DMS153 treated with DMSO at 0.1 percent for 48 hours (cell line): ENCODE measurements around the gene SQOR.
"Not testable (repeated sequence)": the region's sequence is repeated elsewhere in the genome, so short reads cannot be mapped to it uniquely, and the experiment has no call there.

Source experiments
- DNase-seq: peaks from one replicate; lab custom pipeline; 2025; ENCODE audit not compliant: unreplicated experiment; lab: John Stamatoyannopoulos, UW

Gene SQOR

DNA sequence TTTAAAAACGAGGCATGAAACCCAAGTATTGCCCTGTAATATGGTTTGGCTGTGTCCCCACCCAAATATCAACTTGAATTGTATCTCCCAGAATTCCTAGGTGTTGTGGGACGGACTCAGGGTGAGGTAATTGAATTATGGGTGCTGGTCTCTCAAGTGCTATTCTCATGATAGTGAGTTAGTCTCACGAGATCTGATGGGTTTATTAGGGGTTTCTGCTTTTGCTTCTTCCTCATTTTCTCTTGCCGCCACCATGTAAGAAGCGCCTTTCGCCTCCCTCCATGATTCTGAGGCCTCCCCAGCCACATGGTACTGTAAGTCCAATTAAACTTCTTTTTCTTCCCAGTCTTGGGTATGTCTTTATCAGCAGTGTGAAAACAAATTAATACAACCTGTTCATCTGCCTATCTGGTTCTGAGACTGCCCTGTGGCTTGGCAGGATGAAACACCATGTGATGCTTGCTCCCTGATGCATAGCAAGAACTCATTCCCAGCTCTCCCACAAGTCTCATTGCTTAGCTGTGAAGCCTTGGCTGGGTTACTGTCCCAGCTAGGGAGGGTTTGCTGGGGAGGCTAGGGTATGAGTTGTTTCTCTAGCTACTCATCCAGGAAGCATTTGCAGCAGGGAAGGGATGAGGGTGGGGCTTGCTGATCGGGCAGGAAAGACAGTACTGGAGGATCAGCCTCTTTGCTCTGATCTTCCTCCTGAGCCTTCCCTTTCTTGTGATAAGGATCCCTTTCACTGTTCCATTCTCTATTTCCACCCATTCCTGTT, 3.7 kb upstream of the SQOR start:
- no peak for DNase-seq

DNA sequence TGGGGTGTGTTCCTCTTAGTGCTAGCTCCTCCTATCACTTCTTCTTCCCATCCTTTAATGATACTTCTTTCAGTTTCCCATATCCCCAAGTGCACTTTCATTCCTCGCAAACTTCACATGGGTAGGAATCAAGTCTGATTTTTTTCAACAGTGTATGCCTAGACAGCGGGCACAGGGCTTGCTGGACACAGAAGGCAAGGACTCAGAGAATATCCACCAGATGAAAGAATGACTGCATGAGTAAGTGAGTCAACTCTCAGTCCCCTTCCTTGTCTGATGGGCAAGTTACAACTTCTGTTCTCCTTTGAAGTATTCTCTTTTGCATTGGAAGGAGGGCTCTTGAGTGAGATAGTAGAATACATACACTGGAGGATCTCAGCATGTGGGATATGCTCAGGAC, 3.1 kb upstream of the SQOR start:
- no peak for DNase-seq

DNA sequence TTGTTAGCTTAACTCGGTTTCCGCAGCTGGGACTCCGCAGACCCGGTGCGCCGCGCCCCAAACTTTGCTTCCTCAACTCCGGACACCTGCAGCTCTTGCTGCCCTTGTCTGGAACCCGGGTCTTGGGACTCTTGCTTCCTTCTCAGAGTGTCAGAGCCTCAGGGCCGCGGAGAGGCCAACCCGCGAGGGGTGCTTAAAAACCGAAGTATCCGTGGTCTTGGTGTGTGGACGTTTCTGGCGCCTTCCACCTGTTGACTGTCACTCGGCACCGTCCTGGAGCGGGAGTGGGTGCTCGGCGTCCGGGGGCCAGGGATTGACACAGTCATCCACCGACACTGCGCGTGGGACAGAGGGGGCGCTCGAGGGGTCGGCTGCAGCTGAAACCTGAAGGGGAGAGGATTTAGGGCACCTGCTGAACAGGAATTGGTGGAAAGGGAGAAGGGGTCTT, 386 bp downstream of the SQOR start:
- no peak for DNase-seq

DNA sequence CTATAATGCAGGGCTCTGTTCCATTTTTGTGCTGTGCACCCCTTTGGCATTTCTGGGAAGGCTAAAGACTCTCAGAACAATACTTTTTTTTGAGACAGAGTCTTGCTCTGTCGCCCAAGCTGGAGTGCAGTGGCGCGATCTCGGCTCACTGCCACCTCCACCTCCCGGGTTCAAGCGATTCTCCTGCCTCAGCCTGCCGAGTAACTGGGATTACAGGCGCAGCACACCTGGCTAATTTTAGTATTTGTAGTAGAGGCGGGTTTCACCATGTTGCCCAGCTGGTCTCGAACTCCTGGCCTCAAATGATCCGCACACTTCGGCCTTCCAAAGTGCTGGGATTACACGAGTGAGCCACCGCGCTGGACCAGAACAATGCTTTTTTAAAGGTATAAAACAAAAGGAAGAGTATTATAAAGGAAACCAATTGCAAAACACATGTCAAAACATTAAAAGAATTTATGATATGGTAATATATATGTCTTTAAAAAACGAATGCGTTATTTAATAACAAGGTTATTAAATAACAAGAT, 999 bp downstream of the SQOR start:
- no peak for DNase-seq

DNA sequence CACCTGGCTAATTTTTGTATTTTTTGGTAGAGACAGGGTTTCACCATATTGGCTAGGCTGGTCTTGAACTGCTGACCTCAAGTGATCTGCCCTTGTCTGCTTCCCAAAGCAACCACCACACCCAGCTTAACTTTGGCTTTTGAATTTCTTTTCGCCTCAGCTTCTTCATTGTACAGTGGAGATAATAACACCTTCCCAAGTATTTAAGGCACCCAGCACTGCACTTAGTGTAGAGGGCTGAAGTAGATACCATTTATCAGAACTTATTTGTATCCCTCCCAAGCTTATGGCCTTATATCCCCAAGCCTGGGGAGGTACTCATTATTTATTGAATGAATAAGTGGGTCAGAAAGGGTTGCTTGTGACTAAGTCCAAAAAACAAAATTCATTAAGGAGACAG, 2.3 kb downstream of the SQOR start:
- no peak for DNase-seq

DNA sequence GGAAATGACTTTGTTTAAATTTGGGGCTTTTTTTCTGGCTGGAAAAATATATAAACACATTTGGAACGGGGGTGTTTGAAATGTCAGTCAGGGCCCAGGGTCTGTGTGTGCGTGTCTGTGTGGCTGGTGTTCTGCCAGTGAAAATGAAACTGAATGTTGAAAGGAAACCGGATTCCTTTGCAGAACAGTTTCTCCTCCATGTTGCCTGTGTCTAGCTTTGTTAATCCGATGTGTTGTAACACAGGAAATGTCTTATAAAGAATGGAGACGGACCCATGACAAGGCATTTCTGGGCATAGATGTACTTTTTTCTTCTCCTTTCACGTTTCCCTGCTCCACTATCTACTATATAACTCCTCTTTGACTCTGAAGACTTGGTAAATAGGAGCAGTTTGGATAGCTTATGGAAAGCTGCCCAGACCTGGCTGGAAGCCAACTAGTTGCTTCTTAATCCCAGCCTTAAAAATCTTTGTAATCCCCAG, 2.8 kb downstream of the SQOR start:
- no peak for DNase-seq

DNA sequence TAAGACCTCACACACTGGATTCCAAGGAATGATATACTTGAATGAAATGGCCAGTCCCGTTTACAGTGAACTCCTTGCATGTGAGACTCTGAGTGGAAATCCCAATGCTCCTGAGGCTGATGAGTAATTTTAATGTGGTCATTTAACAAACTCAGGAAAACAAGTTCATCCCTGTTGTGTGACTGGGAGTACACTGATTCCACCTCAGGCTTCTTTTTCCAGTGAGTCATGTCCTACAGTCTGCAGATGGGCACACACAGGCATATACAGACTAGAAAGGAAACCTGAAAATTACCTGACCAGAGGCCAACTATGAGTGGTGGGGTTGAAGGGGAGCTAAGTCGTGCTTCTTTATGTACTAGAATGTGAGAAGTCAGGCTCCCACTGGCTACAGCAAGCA, 5.8 kb downstream of the SQOR start:
- no peak for DNase-seq

DNA sequence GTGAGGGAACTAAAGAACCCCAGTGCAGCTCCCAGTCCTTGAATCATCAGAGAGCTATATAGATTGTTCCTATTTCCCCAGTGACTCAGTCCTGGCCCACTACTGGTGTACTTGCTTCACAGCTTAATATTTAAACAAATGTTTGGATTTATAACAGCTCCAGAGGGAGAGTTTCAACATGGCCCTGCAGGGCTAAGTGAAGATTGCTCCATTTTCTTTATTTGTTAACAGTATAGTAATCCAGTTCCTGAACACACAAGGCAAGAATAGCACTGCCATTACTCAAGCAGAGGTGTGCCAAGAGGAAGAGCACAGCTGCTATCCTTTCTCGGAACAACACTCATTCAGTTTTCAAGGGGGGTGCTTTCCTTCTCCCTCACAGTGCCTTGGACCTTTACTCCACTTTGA, 6.5 kb downstream of the SQOR start:
- no peak for DNase-seq

DNA sequence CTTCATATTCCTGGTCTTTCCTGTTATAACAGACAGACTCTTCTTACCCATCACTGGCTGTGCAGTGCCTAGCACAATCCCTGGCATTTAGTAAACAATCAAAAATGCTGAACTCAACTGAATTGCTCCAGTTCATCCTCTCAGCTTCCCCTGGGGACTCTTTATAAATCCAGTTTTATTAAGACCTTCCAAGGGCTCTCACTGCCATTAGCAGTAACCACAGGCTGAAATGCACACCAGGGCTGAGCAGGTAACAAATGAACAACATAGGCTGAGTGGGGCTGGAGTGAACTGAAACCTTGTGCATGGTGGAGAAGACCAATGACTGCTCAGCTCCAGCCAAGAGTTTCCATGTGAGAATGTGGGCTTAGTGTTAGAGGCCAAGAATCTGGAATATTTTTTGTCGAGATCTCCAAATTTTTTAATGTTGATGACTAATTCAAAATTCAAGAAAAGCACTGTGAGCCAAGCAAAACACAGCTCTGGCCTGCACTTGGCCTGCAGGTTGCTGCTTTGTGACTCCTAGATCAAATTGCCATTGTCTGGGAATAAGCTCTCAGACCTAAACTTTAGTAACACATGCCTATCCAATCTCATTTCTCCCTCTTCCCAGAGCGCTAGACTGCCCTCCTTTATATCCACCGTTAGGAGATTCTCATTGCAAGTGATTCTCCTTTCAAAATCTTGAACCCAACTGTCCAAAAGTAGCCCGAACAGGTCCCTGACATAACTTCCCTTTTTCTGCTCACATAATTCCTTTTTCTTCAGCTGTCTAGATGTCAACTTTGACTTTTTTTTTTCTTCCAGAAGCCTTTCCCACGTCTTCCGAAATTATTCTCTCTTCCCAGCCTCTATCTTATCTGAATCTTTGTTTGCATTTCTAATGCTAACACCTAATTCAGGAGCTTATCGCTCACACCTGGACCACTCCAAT, 7.4 kb downstream of the SQOR start:
- no peak for DNase-seq

DNA sequence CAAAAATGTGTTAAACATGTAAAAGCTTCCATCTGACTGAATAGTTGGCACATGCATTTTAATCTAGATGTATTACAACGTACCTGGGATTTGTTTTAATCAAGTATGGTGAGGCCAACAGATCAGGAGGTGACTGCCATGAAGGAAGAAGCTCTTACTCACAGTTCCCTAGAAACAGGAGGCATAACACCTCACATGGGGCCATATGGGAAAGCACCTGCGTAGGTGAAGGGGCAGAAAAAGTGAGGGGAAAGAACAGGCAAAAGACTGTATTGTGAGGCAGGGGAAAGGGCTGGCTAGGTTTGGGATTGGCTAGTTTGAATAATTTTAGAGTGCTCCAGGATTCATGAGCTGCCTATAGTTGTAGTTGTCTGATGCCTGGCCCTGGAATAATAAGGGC, 9.6 kb downstream of the SQOR start:
- no peak for DNase-seq

DNA sequence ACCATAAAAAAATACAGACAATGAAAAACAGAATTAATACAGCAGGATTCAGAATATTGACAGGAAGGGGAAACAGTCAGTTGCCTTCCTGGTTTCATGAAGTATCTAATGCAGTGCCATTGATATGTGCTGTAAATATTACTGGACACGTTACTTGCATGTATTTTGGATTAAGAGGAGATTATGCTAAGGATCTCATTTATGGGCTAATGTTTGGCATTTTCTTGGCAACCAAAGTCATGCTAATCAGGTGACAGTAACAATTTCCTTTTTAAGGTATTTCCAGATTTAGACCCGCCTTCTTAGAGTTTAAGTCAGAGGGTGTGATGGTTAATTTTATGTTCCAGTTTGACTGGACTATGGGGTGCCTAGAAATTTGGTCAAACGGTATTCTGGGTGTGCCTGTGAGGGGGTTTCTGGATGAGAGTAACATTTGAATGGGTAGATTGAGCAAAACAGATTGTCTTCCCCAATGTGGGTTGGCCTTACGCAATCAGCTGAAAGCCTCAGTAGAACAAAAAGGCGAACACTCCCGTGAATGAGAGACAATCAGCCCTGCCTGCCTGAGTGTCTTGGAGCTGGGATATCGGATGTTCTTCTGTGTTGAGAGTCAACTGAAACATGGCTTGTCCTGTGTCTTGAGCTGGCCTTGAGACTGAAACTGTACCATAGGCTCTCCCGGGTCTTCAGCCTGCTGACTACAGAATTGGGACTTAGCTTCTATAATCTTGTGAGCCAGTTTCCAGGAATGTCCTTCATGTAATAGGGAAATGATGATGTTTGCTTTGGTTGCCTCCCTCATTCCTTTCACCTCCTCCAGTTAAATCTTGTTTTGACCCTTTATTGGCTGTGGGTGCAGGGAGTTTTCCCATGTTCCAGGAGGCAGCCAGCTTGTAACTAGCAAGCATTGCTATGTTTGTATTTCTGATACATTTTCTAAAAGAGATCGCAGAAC, 10.5 kb downstream of the SQOR start:
- no peak for DNase-seq

DNA sequence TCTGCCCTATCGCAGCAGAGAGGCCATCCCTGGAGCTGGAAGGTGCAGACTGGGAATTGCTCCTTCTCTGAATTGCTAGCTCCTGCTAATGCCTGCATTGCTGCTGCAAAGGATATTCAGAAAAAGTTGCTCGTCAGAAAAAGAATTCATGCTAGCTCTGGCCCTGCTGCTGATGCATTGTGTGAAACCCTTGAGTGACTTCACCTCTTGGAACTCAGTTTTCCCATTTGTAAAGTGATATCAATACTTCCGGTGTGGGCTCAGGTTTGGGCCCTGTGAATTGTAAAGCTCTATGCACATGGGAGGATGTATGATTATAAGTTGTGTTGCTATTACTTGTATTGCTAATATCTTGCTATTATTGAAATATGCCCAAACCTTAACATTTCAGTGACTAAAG, 11.4 kb downstream of the SQOR start:
- DNase-seq, result no peak

DNA sequence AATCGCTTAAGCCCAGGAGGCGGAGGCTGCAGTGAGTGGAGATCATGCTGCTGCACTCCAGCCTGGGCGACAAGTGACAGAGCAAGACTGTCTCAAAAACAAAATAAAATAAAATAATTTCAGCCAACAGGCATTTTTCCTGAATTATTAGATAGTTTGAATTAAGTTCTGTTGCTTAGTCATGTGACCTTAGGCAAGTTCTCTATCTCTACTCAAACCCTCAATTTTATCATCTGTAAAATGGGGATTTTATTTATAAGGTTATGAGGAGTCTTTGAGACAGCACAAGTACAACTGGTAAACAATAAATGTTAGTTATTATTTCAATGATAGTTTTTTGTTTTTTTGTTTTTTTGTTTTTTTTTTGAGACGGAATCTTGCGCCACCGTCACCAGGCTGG, 13.0 kb downstream of the SQOR start:
- DNase-seq, result no peak

DNA sequence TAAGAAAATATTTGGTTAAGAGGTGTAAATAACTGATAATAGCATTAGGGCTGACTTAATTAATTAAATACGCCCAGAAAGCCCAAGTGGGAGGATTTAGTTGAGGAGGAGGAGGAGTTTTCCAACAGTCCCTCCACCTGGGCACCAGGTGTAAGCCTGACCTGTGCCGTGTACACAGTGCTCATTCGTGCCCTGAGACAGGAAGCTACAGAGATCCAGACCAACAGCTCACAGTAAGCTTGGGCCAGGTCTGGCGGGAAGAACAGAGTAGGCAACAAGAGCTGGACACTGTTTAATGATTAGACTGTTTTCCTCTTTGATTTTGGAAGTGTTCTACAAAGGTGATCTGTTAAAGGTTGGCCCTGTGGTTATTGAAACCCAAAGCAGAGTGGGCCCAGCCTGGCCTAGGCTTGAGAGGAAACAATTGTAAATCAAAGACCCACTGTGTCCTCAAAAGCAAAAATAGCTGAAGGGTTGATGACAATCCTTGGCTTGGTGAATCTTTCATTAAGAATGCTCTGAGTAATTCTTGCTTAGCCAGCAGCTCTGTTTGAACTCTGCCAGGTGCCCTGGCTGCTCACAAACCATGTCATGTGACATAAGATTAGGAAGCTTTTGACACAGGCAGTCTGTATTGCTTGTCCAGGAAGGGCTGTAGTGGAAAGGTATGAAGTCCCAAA, 13.8 kb downstream of the SQOR start:
- DNase-seq, result no peak

DNA sequence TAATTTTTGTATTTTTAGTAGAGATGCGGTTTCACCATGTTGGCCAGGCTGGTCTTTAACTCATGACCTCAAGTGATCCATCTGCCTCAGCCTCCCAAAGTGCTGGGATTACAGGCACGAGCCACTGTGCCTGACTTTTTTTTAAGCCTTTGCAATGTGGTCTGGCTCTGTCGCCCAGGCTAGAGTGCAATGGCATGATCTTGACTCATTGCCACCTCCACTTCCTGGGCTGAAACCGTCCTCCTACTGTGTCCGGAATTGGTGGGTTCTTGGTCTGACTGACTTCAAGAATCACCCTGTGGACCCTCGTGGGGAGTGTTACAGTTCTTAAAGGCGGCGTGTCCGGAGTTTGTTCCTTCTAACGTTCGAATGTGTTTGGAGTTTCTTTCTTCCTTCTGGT, 15.2 kb downstream of the SQOR start:
- DNase-seq, result not testable (repeated sequence)

DNA sequence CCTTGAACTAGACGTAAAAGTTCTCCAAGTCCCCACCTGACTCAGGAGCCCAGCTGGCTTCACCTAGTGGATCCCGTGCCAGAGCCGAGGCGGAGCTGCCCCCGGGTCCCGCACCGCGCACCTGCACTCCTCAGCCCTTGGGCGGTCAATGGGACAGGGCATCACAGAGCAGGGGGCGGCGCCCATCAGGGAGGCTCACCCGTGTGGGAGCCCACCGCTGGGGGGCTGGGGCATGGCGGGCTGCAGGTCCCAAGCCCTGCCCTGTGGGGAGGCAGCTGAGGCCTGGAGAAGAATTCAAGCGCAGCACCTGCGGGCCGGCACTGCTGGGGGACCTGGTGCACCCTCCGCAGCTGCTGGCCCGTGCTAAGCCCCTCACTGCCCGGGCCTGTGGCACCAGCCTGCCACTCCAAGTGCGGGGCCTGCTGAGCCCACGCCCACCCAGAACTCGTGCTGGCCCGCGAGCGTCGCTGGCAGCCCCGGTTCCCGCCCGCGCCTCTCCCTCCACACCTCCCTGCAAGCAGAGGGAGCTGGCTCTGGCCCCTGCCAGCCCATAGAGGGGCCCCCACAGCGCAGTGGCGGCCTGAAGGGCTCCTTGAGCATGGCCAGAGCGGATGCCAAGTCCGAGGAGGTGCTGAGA, 16.2 kb downstream of the SQOR start:
- DNase-seq, result no peak

DNA sequence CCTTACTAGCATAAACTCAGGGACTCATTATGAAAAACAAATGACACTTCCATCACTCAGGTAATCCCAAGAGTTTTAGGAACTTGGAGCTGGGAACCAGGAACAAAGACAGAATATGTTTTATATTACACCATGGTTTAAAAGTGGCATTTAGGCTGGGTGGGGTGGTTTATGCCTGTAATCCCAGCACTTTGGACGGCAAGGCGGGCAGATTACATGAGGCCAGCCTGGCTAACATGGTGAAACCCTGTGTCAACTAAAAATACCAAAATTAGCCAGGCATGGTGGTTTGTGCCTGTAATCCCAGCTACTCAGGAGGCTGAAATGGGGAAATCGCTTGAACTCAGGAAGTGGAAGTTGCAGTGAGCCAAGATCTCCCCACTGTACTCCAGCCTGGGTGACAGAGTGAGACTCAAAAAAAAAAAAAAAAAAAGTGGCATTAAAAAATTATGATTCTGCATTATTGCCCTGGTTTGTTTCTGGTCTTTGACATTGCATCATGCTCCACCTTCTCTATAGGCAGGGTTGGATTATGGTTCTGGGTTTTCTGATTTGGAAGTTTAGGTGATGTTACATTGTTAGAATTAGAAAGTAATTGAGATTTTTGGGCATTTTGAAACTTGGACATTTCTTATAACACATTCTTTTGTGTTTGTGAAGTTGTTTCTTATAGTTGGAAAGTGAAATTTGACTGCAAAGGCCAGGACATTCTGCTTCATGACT, 19.0 kb downstream of the SQOR start:
- DNase-seq, result no peak

DNA sequence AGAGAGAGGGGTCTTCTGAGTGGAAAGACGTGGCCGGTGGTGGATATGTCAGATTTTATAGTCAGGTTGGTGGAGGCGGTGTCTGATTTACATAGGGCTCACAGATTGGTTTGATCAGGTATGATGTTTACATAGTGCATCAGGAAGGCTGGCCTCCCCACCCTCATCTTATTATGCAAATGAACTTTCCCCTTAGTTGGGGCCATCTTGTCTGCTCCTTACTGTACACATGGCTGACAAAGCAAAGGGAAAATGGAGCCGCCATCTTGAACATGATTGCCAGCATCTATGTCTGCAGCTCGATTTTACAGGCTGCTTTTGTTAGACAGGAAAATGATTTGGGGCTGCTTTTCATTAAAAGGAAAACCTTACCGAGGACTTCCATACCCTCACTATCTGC, 19.9 kb downstream of the SQOR start:
- DNase-seq, result no peak

DNA sequence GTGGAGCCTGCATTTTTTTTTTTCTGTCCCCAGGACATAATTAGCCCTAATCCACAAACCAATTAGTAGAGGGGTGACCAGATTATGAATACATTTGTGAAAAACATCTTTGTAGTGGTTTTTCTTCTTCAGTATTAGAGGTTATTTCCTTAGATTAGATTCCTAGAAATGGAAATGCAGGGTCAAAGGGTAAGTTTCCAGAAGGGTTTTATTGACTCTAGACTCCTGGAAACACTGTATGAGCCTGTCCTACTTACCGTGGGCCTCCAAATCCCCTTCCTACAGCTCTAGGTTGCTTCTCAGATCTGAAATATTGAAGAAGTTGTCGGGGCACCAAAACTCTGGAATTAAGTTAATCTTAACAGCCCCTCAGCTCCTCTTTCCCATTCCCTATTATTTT, 22.4 kb downstream of the SQOR start:
- DNase-seq, result no peak
